Left ventricle myocardium inferior (tissue), 1 donor: ENCODE results near the gene FLII. TPM values are rescaled to one million over a fixed set of nuclear protein-coding genes. Genes with fewer than 3 reads are reported as not detected.
A peak's percentile ranks its signal among the peaks of the same experiment; 100 is the strongest.

Experiments used
- DNase-seq: peaks from one replicate; pipeline ENCODE4 v3.0.0-alpha.2; 2020
- H3K27ac ChIP-seq: fragments of 200-600 bp; replicated peaks from 2 replicates; pipeline ENCODE4 v1.8.0; 2021
- H3K27me3 ChIP-seq: fragments of 200-600 bp; 2 replicates; pipeline ENCODE4 v1.8.0; 2021; ENCODE audit warnings: low read depth
- H3K36me3 ChIP-seq: fragments of 200-600 bp; 2 replicates; pipeline ENCODE4 v1.8.0; 2021
- H3K4me1 ChIP-seq: fragments of 200-600 bp; 2 replicates; pipeline ENCODE4 v1.8.0; 2021
- H3K4me3 ChIP-seq: fragments of 200-600 bp; 2 replicates; pipeline ENCODE4 v1.8.0; 2021; ENCODE audit warnings: mild to moderate bottlenecking, moderate library complexity
- H3K9me3 ChIP-seq: fragments of 200-600 bp; replicated peaks from 2 replicates; pipeline ENCODE4 v1.8.0; 2021
- intact Hi-C: fragments of 100-400 bp; cut with micrococcal nuclease; formaldehyde crosslinking; loops from one replicate; pipeline ENCODE4 v1.11.0; 2022
- total RNA-seq: library from RNA; stranded (reverse); fragmentation: NEBNext Ultra II Directional; extraction: Animal tissue kit (Norgen Biotek cat#: 25700); gene quantifications from one replicate; pipeline ENCODE4 v1.2.1, GENCODE V29; 2021
- TF ChIP-seq, protein P1 (sequence below): fragments of 200-600 bp; IDR thresholded peaks from 2 replicates; pipeline ENCODE4 v1.8.0; 2021; ENCODE audit warnings: antibody characterized with exemption, mild to moderate bottlenecking, borderline replicate concordance
- donor health status: DM: no; HTN: yes; CAD: no; lungs with severe emphysema.

The FLII gene
- total RNA-seq, 1 donor from 2014 or later, result 257 TPM

GRCh38 chr17:18227635-18228034, 30.9 kb downstream of the FLII start:
- no peak overlapping the region for H3K4me3 ChIP-seq
- H3K9me3 ChIP-seq, result no peaks in the 10 kb centered on the region
- no peaks in the 10 kb centered on the region for H3K27me3 ChIP-seq
- DNase-seq, result no peak
- no peaks in the 10 kb centered on the region for H3K36me3 ChIP-seq
- H3K4me1 ChIP-seq, result peaks cover 21% of the 10 kb centered on the region
- H3K27ac ChIP-seq, result no peak overlapping the region
- intact Hi-C loops, result no loop called here
- TF ChIP-seq, protein P1, sequence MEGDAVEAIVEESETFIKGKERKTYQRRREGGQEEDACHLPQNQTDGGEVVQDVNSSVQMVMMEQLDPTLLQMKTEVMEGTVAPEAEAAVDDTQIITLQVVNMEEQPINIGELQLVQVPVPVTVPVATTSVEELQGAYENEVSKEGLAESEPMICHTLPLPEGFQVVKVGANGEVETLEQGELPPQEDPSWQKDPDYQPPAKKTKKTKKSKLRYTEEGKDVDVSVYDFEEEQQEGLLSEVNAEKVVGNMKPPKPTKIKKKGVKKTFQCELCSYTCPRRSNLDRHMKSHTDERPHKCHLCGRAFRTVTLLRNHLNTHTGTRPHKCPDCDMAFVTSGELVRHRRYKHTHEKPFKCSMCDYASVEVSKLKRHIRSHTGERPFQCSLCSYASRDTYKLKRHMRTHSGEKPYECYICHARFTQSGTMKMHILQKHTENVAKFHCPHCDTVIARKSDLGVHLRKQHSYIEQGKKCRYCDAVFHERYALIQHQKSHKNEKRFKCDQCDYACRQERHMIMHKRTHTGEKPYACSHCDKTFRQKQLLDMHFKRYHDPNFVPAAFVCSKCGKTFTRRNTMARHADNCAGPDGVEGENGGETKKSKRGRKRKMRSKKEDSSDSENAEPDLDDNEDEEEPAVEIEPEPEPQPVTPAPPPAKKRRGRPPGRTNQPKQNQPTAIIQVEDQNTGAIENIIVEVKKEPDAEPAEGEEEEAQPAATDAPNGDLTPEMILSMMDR, result no peak

DNA sequence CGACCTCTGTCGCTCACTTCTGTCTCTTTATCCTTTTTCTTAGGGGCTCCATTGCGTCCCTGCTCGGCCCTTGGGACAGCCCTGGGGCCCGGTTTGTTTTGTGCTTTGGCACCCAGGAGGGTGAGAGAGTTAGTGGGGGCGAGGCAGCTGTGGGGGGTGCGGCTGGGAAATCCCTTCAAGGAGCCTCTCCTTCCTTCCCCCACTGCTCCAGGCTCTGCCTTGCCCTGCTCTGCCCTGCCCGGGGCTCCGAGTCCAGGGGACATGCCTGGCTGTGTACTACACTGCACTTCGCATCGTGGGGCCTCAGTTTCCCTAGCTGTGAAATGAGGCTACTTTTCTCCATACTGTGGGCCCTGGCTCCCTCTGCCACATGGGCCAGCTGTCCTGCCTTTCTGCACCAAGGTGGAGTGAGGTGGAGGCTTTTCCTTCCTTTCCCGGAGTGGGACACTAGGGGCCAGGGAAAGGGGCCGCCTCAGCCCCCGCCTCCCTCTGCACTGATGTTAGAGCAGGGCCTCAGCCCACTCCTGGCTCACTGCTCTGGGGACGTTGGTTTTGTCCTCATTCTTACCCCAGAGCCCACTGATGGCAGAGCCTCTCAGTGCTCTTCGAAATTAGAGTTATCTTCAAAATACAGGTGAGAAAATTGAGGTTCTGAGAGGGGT, 32.1 kb downstream of the FLII start:
- no peaks in the 10 kb centered on the region for H3K9me3 ChIP-seq
- peaks cover 21% of the 10 kb centered on the region for H3K4me1 ChIP-seq
- DNase-seq, result no peak
- H3K27ac ChIP-seq, result peak overlapping the region; percentile 64
- no peaks in the 10 kb centered on the region for H3K36me3 ChIP-seq
- no peaks in the 10 kb centered on the region for H3K27me3 ChIP-seq
- peak overlapping the region; percentile 77 for H3K4me3 ChIP-seq
- TF ChIP-seq, protein P1, result no peak
- intact Hi-C loops, result no loop called here

DNA sequence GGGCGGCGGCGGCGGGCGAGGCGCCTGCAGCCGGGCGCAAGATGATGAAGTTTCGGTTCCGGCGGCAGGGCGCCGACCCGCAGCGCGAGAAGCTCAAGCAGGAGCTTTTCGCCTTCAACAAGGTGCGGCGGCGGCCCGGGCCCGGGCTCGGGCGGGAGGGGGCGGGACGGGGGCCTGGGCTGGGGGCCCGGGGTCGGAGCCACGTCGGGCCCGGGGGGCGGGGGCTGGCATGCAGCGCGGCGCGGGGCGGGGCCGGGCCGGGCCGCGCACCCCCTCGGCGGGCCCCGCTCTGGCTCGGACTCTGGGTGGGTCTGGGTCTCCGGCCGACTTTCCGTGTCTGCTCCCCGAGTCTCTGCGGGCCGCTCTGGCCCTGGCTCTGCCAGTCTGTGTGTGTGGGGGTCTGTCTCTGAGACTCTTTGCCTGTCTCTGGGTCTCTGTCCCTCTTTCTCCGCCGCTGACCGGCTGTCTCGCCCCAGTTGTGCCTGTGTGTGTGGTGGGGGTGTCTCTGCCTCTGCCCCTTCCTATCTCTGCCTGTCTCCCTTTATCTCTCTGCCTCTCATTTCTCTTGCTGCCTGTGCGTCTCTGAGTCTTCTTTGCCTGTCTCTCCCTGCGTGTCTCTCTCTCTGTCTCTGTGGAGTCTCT, 32.8 kb downstream of the FLII start:
- no peaks in the 10 kb centered on the region for H3K27me3 ChIP-seq
- peak overlapping the region; percentile 64 for H3K27ac ChIP-seq
- peak overlapping the region; percentile 77 for H3K4me3 ChIP-seq
- no peak for DNase-seq
- H3K4me1 ChIP-seq, result peaks cover 21% of the 10 kb centered on the region
- intact Hi-C loops, result no loop called here
- no peaks in the 10 kb centered on the region for H3K36me3 ChIP-seq
- H3K9me3 ChIP-seq, result no peaks in the 10 kb centered on the region
- TF ChIP-seq, protein P1, result no peak

DNA sequence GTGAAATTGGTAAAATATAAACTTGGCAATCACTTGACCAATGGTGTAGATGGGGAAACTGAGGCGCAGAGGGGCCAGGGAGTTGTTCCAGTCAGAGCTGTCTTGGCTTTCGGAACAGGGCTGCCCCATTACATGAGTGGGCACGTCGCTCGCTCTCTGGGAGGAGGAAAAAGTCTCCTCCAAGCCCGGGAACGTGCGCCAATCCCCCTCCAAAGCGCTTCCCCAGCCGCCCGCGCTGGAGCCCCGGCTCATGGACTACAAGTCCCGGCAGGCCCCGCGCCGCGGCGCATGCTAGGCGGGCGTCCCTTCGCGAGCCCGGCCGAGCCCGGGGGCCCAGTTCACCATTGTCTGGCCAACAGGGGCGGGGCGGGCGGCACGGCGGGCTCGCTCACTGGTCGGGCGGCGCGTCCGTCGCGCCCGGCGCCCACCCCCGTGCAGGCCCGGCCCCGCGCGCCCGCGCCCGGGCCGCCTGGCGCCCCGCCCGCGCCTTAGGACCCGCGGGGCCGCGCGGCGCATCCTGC, 33.4 kb downstream of the FLII start, which contains the start of gene LLGL1:
Gene LLGL1, plus strand, starts transcription at position 515 of the 521 bp plus-strand sequence. CDS start 48 bp downstream, outside the sequence.
- H3K4me1 ChIP-seq, result peaks cover 21% of the 10 kb centered on the region
- no peaks in the 10 kb centered on the region for H3K36me3 ChIP-seq
- H3K27ac ChIP-seq, result peak within 1 kb of the TSS; percentile 78
- intact Hi-C loops, result no loop called here
- TF ChIP-seq, protein P1, result no peak
- DNase-seq, result peak; percentile 98
- no peaks in the 10 kb centered on the region for H3K27me3 ChIP-seq
- no peaks in the 10 kb centered on the region for H3K9me3 ChIP-seq
- peak within 1 kb of the TSS; percentile 77 for H3K4me3 ChIP-seq

DNA sequence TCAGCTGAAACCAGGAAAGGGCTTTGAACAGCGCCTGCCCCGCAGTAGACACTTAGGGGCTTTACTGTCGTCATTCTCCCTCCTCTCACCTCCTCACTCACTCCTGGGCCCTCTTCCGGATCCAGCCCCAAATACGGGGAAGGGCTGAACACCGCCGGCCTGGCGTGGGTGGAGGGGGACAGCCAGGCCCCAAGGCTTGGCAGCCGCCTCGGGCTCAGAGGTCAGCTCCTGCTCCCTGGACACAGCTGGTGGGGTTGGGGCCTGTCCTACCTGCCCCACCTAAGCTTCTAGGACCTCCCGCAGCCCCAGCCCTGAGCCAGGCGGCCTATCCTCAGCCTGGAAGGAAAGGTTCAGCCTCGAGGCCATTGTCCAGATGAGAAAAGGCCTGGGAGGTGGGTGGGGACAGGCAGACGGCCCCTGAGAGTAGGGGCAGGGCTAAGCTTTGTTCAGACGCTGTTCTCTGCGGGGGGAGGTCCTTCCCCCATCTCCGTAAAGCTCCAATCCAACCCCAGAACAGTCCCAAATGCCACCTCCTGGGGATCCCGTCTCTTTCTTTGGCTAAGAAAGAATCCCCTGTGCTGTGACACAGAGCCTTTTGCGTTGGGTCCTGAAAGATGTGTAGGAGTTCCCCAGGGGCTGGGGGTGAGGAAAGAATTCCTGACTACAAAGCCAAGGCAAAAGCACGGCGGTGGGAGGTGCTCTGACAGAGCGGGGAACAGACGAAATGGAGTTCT, 34.0 kb downstream of the FLII start:
- Histone ChIP-seq H3K9me3 (no peaks in the 10 kb centered on the region), H3K36me3 (no peaks in the 10 kb centered on the region), H3K27me3 (no peaks in the 10 kb centered on the region), H3K27ac (peak overlapping the region; percentile 78), H3K4me3 (peak overlapping the region; percentile 77), H3K4me1 (peaks cover 22% of the 10 kb centered on the region)
- TF ChIP-seq, protein P1, result no peak
- DNase-seq, result peak; percentile 42
- intact Hi-C loops, result no loop called here
